ENCODE measurements around the gene LRRC23. TPM values are rescaled to one million over a fixed set of nuclear protein-coding genes. Genes with fewer than 3 reads are reported as not detected.
"Not testable (repeated sequence)": the region's sequence is repeated elsewhere in the genome, so short reads cannot be mapped to it uniquely, and the experiment has no call there.

The LRRC23 gene, protein sequence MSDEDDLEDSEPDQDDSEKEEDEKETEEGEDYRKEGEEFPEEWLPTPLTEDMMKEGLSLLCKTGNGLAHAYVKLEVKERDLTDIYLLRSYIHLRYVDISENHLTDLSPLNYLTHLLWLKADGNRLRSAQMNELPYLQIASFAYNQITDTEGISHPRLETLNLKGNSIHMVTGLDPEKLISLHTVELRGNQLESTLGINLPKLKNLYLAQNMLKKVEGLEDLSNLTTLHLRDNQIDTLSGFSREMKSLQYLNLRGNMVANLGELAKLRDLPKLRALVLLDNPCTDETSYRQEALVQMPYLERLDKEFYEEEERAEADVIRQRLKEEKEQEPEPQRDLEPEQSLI
- 16.2 TPM for total RNA-seq

DNA sequence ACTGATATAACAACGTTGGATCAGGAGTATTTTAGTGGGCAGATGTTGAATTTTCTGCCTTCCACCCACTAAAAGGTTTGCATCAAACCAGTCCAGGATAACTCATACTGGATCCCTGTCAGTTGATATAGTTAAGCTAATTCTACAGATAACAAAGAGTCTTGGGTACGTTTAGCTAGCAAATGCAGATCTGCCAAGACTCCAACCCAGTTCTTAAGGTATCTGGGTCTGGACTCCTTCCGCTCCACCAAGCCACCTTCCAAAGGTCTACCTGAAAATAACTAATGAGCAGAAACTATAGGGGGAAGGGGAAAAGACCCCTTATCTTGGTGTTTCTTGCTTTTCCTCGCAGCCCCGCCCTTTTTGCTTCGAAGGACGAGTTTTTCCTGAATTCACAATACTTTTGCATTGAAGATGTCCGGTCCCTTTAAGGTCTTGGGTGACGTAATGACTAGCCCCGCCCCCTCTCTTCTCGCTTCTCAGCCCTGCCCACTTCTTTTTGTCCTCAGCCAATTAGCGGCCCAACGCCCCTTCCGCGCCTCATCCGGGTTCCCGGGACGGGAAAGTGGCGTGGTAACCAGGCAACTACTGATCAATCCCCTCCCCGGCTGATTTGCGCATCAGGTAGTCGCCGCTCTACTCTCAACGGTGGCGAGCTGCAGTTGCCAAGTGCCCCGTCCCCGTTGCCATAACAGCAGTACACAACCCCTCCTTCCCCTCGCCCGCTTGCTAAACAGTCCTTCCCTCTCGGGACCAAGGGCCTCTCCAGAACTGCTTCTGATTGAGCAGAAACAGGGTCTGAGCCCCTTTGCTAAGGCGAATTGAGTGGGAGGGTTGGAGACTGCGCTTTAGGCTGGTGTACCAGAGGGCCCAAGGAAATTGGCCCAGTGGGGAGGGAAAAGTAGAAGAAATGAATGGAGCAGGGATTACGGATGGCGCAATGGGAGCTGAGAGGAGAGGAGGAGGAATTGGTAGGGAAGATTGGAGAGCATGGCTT lies at the start of gene LRRC23:
TSS of gene LRRC23 (plus strand) at position 543 of the 997 bp plus-strand sequence. CDS start 812 bp downstream, outside the sequence.
- peak; percentile 93 to 98 (median 96) for DNase-seq (ENCODE audit: low read depth in 2 of 3, low spot score in 2 of 3)

DNA sequence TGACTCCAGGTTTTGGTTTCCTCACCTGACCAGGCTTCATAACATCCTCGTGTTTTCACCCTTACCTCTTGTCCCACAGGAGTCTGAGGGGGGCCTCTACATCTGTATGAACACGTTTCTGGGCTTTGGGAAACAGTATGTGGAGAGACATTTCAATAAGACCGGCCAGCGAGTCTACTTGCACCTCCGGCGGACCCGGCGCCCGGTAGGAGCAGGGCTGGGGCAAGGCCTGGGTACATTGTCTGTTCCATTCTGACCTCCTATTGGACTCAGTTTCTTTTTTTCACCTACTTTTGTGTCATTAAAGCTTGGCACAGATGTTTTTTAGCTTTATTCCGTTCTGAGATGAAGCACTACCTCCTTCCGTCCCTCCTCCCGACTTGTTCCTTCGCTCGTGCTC lies 49.3 kb upstream of the LRRC23 start:
- no peak for DNase-seq (ENCODE audit: low read depth in 2 of 3, low spot score in 2 of 3)

DNA sequence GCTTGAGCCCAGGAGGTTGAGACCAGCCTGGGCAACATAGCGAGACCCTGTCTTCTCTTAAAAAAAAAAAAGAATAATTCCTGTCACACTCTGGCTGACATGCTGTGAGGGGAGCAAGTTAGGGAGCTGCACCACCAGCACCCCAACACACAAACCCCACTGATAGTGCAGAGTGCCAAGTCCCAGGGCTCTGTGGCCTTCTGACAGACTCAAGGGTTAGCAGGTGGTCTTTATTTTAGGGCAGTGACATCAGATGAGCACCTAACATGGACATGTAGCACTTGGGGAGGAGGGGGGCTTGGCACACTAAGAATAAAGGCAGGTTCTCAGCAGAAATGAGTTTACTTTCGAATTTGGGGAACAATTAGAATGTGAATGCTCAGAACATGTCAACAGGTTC lies 45.8 kb upstream of the LRRC23 start:
- no peak for DNase-seq (ENCODE audit: low read depth in 2 of 3, low spot score in 2 of 3)

DNA sequence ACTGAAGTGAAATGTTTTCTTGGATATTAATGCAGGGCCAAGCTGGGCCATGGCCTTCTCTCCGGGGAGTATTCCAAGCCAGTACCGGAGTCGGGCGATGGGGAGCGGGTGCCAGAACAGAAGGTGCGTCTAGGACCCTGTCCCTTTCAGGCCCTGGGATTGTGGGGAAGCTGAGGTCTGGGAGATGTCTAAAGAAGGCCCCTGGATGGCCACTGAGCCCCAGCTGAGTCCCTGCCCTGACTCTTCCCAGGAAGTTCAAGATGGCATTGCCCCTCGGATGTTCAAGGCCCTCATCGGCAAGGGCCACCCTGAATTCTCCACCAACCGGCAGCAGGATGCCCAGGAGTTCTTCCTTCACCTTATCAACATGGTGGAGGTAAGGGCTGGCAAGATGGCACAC lies 44.5 kb upstream of the LRRC23 start:
- DNase-seq (ENCODE audit: low read depth in 2 of 3, low spot score in 2 of 3) = no peak

DNA sequence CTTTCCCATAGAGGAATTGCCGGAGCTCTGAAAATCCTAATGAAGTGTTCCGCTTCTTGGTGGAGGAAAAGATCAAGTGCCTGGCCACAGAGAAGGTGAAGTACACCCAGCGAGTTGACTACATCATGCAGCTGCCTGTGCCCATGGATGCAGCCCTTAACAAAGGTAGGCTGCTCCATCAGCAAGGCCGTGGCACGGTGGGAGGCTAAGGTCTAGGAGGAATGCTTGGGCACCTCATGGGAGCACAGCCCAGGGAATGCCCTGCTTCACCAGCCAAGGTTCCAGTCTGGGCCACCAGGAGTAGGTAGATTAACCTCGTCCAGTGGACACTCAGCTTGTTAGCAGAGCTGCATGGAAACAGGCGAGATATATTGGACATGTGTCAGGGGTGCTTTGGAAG lies 43.7 kb upstream of the LRRC23 start:
- DNase-seq (ENCODE audit: low read depth in 2 of 3, low spot score in 2 of 3) = no peak

DNA sequence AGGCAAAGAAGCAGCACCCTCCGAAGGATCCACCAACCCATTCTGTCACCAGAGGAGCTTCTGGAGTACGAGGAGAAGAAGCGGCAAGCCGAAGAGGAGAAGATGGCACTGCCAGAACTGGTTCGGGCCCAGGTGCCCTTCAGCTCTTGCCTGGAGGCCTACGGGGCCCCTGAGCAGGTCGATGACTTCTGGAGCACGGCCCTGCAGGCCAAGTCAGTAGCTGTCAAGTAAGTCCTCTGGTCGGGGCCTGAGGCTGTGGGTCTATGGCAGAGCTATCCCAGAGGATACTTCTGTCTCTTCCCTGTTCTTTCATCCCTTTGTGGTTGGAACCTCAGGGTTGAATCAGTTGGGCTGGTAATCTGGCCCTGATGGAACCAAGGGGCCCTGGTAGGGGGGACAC lies 43.2 kb upstream of the LRRC23 start:
- DNase-seq (ENCODE audit: low read depth in 2 of 3, low spot score in 2 of 3) = no peak

DNA sequence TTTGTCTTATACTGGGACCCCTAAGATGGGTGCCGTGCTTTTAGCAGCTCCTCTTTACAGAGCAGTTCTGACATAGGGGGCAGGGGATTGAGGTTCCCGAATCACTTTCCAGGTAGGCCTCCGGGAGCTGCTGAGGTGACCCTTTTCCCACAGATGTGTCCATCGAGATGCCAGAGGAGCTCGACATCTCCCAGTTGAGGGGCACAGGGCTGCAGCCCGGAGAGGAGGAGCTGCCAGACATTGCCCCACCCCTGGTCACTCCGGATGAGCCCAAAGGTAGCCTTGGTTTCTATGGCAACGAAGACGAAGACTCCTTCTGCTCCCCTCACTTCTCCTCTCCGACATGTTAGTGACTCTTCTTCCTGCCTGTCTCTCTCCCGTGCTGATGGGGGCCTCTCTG lies 41.6 kb upstream of the LRRC23 start:
- no peak for DNase-seq (ENCODE audit: low read depth in 2 of 3, low spot score in 2 of 3)

DNA sequence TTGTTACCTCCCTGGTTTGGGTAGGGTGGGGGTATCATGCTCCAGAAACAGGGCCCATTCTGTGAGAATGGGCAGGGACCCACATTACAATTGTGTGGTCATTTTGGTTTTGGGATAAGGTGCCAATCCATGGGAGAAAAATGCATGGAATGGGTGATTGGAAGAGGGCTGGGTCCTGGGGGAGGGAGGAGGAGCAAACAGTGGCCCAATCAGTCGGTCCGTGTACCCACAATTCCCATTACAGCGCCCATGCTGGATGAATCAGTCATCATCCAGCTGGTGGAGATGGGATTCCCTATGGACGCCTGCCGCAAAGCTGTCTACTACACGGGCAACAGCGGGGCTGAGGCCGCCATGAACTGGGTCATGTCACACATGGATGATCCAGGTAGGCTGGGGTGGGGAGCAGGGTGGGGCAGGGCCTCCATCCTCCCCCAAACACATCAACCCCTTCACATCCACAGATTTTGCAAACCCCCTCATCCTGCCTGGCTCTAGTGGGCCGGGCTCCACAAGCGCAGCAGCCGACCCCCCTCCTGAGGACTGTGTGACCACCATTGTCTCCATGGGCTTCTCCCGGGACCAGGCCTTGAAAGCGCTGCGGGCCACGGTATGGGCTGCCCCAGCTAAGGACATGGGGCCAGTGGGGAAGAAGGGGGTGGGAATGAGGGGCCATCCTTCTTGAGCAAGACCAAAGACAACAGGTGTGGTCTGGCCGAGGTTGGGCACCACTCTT lies 40.9 kb upstream of the LRRC23 start:
- DNase-seq (ENCODE audit: low read depth in 2 of 3, low spot score in 2 of 3) = no peak

DNA sequence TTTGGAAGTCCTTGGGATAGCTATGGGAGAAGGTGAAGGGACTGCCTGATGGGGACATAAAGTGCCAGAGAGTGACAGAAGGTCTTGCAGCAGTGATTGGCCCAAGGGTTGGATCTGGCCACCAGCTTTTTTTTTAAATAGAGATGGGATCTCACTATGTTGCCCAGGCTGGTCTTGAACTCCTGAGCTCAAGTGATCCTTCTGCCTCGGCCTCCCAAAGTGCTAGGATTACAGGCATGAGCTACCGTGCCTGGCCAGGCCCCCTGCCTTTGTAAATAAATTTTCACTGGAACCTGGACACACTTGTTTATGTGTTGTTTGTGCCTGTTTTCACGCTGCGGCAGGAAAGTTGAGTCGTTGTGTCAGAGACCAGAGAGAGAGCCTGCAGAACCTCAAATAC lies 39.3 kb upstream of the LRRC23 start:
- DNase-seq (ENCODE audit: low read depth in 2 of 3, low spot score in 2 of 3) = not testable (repeated sequence)

DNA sequence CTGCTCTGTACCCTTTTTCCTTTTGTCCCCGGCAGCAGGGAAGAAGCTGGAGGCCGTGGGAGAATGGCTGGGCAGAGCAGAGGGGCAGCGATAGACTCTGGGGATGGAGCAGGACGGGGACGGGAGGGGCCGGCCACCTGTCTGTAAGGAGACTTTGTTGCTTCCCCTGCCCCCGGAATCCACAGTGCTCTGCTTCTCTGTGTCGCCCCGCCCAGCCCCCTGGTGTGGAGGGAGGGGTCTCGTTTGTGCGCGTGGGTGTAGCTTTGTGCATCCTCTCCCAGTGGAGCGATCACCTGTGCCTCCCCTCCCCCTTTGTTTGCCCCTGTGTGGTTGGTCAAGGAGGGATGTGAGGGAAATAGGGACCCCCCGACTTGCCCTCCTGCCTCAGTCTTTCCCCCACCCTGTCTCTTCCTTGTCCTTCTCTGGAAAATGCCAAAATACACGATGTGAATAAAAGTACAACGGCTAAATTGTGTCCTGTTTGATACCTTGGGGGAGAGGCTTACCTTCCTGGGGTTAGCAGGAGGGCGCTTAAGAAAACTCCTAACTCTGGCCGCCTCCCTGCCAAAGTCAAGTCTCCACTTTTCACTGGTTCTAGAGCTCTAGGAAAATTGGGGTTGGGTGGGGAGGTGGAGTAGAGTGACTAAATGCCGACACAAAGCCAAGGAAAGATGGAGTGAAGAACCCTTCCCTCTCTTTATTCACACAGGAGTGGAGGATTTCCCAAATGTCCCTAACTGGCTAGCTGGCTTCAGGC lies 38.3 kb upstream of the LRRC23 start:
- DNase-seq (ENCODE audit: low read depth in 2 of 3, low spot score in 2 of 3) = no peak

DNA sequence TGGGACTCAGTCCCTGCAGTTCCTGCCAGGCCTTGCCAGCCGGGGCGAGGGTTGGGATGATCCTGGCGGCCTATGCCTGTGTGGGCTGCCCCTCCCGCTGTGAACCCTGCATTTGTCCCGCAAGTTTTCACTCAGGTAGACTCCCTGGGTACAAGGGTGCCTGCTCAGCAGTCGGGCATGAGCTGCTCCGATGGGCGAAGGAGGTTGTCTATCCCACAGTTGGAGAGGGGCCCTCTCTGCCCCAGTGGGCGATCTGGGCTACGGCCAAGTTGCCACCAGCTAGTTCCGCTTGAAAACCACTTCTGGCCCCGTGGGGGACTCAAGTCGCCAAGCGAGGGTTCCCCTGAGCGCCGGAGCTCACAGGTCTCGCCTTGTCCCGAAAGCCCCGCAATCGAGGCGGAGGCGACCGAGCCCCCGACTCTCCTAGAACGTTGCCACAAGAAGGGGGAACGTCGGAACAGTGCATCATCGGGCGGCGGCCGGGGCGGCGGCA lies 37.7 kb upstream of the LRRC23 start:
- DNase-seq (ENCODE audit: low read depth in 2 of 3, low spot score in 2 of 3) = peak in 1 of 3 donors; percentile 77

DNA sequence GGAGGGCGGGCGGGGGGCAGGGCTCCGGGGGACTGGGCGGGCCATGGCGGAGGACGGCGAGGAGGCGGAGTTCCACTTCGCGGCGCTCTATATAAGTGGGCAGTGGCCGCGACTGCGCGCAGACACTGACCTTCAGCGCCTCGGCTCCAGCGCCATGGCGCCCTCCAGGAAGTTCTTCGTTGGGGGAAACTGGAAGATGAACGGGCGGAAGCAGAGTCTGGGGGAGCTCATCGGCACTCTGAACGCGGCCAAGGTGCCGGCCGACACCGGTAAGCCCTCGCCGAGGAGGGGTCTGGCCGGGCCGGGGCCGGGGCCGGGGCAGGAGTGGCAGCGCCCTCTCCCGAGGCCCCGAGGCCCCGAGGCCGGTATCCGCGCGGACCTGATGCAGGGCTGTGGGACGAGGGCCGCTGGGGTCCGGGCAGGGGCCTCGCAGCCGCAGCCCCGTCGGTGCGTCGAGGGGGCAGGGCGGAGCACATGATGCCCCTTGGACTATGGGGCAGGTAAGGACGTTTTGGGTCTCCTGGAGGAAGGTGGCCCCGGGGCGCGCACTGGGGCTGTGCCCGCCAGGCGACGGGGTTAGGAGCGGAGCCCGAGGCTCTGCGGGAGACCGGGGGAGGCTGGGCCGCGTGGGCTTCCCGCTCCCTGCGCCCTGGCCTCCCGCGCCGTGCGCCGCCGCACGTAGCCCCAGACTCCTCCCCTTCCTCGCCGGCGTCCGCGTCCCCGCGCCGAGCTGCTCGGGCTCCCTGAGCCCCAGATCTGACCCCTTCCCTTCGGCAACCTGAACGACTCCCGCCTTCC lies 37.0 kb upstream of the LRRC23 start, which contains the start of gene TPI1:
TSS of gene TPI1 (plus strand) at position 119 of the 798 bp plus-strand sequence. CDS start at position 155, 36 bp downstream.
- peak in 2 of 3 donors; percentile 57 to 81 for DNase-seq (ENCODE audit: low read depth in 2 of 3, low spot score in 2 of 3)

DNA sequence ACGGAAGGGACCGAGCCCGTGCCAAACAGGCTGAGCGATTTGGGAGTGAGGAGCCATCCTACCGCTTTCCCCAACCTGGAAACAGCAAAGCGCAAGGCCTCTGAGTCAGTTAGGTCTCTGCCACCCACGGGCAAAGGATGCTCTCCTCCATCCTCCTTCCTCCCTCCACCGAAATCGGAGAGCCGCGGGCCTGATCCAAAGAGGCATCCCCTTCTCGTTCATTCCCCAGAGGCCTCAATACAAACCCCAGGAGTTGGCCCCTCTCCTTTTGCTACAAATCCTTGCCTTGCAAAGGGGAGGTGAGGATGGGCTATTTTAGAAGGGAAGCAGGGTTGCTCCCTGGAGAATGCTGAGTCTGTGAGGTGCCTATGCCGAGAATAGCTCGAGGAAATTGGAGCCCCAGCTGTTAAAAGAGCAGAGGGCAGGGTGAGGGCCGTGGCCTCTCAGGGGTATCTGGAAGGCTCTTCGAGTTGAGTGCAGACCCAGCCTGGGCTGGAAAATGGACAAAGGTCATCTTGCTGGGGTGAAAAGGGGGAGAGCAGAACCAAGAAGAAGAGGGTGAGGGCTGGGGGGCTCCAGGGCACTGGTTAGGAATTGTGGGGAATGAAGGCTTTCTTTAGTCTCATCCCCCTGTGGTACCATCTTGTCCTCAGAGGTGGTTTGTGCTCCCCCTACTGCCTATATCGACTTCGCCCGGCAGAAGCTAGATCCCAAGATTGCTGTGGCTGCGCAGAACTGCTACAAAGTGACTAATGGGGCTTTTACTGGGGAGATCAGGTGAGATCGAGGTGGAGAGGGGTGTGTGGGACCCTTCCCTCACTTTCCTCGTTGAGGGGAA lies 36.2 kb upstream of the LRRC23 start:
- no peak for DNase-seq (ENCODE audit: low read depth in 2 of 3, low spot score in 2 of 3)

DNA sequence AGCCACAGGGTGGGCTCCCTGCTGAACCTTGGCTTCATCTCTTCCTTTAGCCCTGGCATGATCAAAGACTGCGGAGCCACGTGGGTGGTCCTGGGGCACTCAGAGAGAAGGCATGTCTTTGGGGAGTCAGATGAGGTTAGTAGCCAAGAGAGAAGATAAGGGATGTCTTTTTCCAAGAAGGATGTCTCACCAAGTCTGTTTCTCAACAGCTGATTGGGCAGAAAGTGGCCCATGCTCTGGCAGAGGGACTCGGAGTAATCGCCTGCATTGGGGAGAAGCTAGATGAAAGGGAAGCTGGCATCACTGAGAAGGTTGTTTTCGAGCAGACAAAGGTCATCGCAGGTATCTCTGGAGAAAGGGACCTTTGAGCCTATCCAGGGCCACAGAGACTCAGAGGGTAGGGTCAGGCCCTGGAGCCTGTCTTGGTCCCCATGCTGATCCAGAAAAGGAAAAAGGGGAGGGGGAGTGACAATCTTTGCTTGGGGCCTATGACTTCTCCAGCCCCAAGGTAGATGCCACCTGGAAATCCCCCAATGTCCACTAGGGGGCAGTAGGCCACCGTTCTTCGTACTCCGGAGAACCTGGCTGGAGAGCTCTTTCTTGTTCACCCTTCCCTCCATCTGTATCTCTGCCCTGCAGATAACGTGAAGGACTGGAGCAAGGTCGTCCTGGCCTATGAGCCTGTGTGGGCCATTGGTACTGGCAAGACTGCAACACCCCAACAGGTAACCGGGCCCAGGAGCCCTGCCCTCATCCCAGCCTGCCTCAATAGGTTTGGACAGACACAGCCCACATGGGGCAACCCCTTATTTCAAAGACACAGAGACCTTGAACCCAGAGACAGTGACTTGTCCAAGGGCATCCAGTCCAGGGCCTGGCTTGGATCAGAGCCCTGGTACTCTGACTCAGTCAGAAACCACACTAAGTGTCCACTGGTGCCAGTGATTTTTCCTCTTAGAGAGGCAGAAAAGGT lies 35.3 kb upstream of the LRRC23 start:
- peak; percentile 77 to 91 (median 81) for DNase-seq (ENCODE audit: low read depth in 2 of 3, low spot score in 2 of 3)

DNA sequence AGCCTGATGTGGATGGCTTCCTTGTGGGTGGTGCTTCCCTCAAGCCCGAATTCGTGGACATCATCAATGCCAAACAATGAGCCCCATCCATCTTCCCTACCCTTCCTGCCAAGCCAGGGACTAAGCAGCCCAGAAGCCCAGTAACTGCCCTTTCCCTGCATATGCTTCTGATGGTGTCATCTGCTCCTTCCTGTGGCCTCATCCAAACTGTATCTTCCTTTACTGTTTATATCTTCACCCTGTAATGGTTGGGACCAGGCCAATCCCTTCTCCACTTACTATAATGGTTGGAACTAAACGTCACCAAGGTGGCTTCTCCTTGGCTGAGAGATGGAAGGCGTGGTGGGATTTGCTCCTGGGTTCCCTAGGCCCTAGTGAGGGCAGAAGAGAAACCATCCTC lies 34.3 kb upstream of the LRRC23 start:
- not testable (repeated sequence) for DNase-seq (ENCODE audit: low read depth in 2 of 3, low spot score in 2 of 3)

DNA sequence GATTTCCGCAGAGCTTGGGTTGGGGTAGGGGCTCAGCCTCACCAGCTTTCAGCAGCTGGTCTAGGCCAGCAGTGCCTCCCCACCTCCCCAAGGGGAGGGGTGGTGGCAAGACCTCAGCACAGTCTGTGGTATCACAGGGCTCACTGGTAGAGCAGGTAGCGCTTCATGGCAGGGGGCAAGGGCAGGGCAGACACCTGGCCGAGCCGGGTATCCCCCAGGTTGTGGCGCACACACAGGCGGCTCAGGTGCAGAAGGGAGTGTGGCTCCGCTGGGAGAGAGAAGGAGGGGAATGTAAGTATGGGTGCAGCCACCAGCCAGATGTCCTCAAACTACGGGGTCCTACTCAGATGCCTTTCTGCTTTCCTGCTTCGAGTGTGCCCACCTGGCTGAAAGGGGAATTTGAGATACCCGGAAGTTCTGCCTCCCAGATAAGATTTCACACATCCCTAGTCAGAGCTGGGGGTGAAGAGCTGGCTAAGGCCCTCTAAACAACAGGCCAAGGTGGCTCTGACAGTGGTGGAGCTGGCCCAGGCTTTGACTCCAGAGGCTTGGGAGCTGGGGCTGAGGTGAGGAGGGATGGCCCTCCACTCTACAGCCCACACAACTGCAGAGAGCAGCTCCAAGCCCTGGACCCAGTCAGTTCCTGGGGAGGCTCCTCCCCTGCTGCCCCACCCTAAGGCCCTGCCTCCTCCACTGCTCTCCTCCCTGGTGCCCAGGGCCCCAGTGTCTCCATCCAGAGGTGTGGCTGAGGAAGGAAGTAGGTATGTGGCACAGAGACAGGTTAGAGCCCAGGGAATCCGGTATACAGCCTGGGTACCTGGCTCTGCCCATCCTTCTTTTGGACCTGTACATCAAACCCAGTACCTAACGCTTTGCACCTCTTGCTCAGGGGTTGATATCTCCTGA lies 33.3 kb upstream of the LRRC23 start:
- DNase-seq (ENCODE audit: low read depth in 2 of 3, low spot score in 2 of 3) = no peak

Data from hematopoietic multipotent progenitor cell (in vitro differentiated cells).